ENCODE results near the gene COL11A2.

- TF ChIP-seq, protein P1, sequence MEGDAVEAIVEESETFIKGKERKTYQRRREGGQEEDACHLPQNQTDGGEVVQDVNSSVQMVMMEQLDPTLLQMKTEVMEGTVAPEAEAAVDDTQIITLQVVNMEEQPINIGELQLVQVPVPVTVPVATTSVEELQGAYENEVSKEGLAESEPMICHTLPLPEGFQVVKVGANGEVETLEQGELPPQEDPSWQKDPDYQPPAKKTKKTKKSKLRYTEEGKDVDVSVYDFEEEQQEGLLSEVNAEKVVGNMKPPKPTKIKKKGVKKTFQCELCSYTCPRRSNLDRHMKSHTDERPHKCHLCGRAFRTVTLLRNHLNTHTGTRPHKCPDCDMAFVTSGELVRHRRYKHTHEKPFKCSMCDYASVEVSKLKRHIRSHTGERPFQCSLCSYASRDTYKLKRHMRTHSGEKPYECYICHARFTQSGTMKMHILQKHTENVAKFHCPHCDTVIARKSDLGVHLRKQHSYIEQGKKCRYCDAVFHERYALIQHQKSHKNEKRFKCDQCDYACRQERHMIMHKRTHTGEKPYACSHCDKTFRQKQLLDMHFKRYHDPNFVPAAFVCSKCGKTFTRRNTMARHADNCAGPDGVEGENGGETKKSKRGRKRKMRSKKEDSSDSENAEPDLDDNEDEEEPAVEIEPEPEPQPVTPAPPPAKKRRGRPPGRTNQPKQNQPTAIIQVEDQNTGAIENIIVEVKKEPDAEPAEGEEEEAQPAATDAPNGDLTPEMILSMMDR (IDR thresholded peaks at IDR 0.05; ENCODE audit: insufficient read depth, low read length, poor library complexity, severe bottlenecking) = no peak
- no peak for TF ChIP-seq EZH2phosphoT487 (conservative IDR thresholded peaks at IDR 0.05; ENCODE audit: low read length)
Measured at GRCh38 chr6:33204415-33205190, 12.3 kb upstream of the COL11A2 start, which contains the start of gene HSD17B8.

Measured in SU-DHL-6 (cell line).